ENCODE measurements around the gene NR2C2. TPM values are rescaled to one million over a fixed set of nuclear protein-coding genes. Genes with fewer than 3 reads are reported as not detected.

NR2C2 gene
- total RNA-seq, 1 donor, result 26.3 TPM

GRCh38 chr3:15092686-15093085 lies 145.3 kb downstream of the NR2C2 start:
- no peak for DNase-seq (ENCODE audit: low read depth)
- TF ChIP-seq CTCF (IDR thresholded peaks at IDR 0.05; ENCODE audit: insufficient read depth, low read depth, low read length), result no peak
- H3K4me3 ChIP-seq (ENCODE audit: low read depth, low read length), result no peak overlapping the region

GRCh38 chr3:15094187-15094875 lies 146.9 kb downstream of the NR2C2 start:
- no peak for TF ChIP-seq CTCF (IDR thresholded peaks at IDR 0.05; ENCODE audit: insufficient read depth, low read depth, low read length)
- no peak overlapping the region for H3K4me3 ChIP-seq (ENCODE audit: low read depth, low read length)
- no peak for DNase-seq (ENCODE audit: low read depth)

DNA sequence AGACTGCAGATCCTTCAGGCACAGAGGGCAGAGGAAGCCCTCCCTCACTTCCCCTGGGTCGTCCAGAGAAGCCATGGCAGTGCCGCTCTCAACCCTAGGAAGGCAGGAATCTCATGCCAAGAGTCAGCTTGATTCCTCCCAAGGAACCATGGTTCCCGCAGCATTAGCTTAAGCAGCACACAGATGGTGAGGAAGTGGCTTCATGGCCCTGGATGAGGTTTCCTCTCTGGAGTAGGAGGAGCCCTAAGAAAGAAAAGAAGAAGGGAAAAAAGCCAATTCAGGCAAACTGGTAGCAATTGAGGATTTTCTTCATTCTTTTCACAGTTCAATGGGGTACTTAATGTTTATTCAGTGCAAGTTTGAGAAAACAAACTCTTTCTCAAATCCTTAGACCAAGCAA lies 148.7 kb downstream of the NR2C2 start:
- no peak for DNase-seq (ENCODE audit: low read depth)
- H3K4me3 ChIP-seq (ENCODE audit: low read depth, low read length), result no peak overlapping the region
- no peak for TF ChIP-seq CTCF (IDR thresholded peaks at IDR 0.05; ENCODE audit: insufficient read depth, low read depth, low read length)

GRCh38 chr3:15097891-15098290 lies 150.5 kb downstream of the NR2C2 start:
- peak overlapping the region; percentile 96 for H3K4me3 ChIP-seq (ENCODE audit: low read depth, low read length)
- DNase-seq (ENCODE audit: low read depth), result no peak
- TF ChIP-seq CTCF (IDR thresholded peaks at IDR 0.05; ENCODE audit: insufficient read depth, low read depth, low read length), result no peak

Other genes with a start within 250 kb of the NR2C2 start
- under 0.01 TPM in 1 of 2 replicates, not detected in the other for gene FGD5, start 128.6 kb upstream of the NR2C2 start, total RNA-seq
- 9.5 and 12.6 TPM in 2 replicates for gene MRPS25, start 117.7 kb downstream of the NR2C2 start, total RNA-seq
- 22.9 and 25.9 TPM in 2 replicates for gene RBSN, start 151.6 kb downstream of the NR2C2 start, total RNA-seq

Data from fibroblast of villous mesenchyme (primary cell).